Posterior vena cava (tissue), 2 donors: ENCODE measurements around the gene MAP2K5. TPM values are rescaled to one million over a fixed set of nuclear protein-coding genes. Genes with fewer than 3 reads are reported as not detected.

Experiments
- DNase-seq: peaks from one replicate; pipeline ENCODE4 v3.0.0-alpha.2; 2020; ENCODE audit warnings: low spot score
- intact Hi-C, 2 donors: fragments of 100-400 bp; cut with DNase I; formaldehyde crosslinking; loops; one replicate each; pipeline versions ENCODE4 v1.14.1 to v1.14.2; 2022 to 2023
- total RNA-seq, 2 donors: library from RNA; stranded (reverse); fragmentation: NEBNext Ultra II Directional; extraction: Animal tissue kit (Norgen Biotek cat#: 25700); gene quantifications; one replicate each; pipeline ENCODE4 v1.2.1, GENCODE V29; 2021
- donor health status: DM: yes; HTN: yes; CAD: no.
- donor health status: DM: yes; HTN: yes; CAD: no.

Gene MAP2K5
- total RNA-seq, 2 donors from 2014 or later: 13.5 to 21.7 TPM

GRCh38 chr15:67835297-67836133 lies 293.0 kb downstream of the MAP2K5 start:
- peak; percentile 84 for DNase-seq
- intact Hi-C loops: loop anchor here in 1 of 2 donors (5.0 to 10.0 kb wide), 2 partner anchors 341 to 378 kb away; no protein-coding TSS in a partner anchor

GRCh38 chr15:67836134-67836455 lies 293.6 kb downstream of the MAP2K5 start:
- intact Hi-C loops: loop anchor here in 1 of 2 donors (5.0 to 10.0 kb wide), 2 partner anchors 341 to 379 kb away; no protein-coding TSS in a partner anchor
- DNase-seq: no peak

- DNase-seq: peak; percentile 79
- intact Hi-C loops: loop anchor here in 1 of 2 donors (5.0 to 10.0 kb wide), 2 partner anchors 342 to 379 kb away; no protein-coding TSS in a partner anchor
These were observed 294.0 kb downstream of the MAP2K5 start for GRCh38 chr15:67836477-67836876.

GRCh38 chr15:67836955-67837354 lies 294.5 kb downstream of the MAP2K5 start:
- intact Hi-C loops: loop anchor here in 1 of 2 donors (5.0 to 10.0 kb wide), 2 partner anchors 342 to 380 kb away; no protein-coding TSS in a partner anchor
- no peak for DNase-seq

GRCh38 chr15:67838789-67839332 lies 296.4 kb downstream of the MAP2K5 start:
- DNase-seq: peak; percentile 87
- intact Hi-C loops: loop anchor here in 1 of 2 donors (5.0 to 10.0 kb wide), 2 partner anchors 344 to 382 kb away; no protein-coding TSS in a partner anchor

- intact Hi-C loops: loop anchor here in 1 of 2 donors (5.0 to 10.0 kb wide), 2 partner anchors 345 to 382 kb away; no protein-coding TSS in a partner anchor
- no peak for DNase-seq
These were observed 297.0 kb downstream of the MAP2K5 start for GRCh38 chr15:67839499-67839928.

- intact Hi-C loops: loop anchor here in 1 of 2 donors (5.0 to 10.0 kb wide), 2 partner anchors 345 to 383 kb away; no protein-coding TSS in a partner anchor
- DNase-seq: peak; percentile 99
These were observed 297.6 kb downstream of the MAP2K5 start, which contains the start of gene RNU6-1 for GRCh38 chr15:67839929-67840748. RNU6-1 (minus strand) TSS chr15:67840045.

GRCh38 chr15:67840749-67841512 lies 298.4 kb downstream of the MAP2K5 start:
- DNase-seq: peak; percentile 85
- intact Hi-C loops: no loop called here

- DNase-seq: no peak
- intact Hi-C loops: no loop called here
These were observed 298.9 kb downstream of the MAP2K5 start for GRCh38 chr15:67841513-67841762.

GRCh38 chr15:67843092-67843501 lies 300.6 kb downstream of the MAP2K5 start:
- intact Hi-C loops: no loop called here

GRCh38 chr15:67843571-67844387 lies 301.3 kb downstream of the MAP2K5 start:
- intact Hi-C loops: no loop called here
- peak; percentile 71 for DNase-seq

More at GRCh38 chr15:67843092-67843501, 300.6 kb downstream of the MAP2K5 start:
- DNase-seq: no peak

GRCh38 chr15:67845974-67846373 lies 303.5 kb downstream of the MAP2K5 start:
- no peak for DNase-seq
- intact Hi-C loops: no loop called here

- intact Hi-C loops: no loop called here
- no peak for DNase-seq
These were observed 307.0 kb downstream of the MAP2K5 start for GRCh38 chr15:67849538-67849937.

GRCh38 chr15:67850336-67850735 lies 307.8 kb downstream of the MAP2K5 start:
- no peak for DNase-seq
- intact Hi-C loops: no loop called here

- intact Hi-C loops: no loop called here
- DNase-seq: peak; percentile 73
These were observed 308.6 kb downstream of the MAP2K5 start for GRCh38 chr15:67850994-67851571.

- no peak for DNase-seq
- intact Hi-C loops: no loop called here
These were observed 309.9 kb downstream of the MAP2K5 start for GRCh38 chr15:67852418-67852817.

GRCh38 chr15:67853454-67853853 lies 311.0 kb downstream of the MAP2K5 start:
- no peak for DNase-seq
- intact Hi-C loops: no loop called here

- intact Hi-C loops: no loop called here
- DNase-seq: no peak
These were observed 311.9 kb downstream of the MAP2K5 start for GRCh38 chr15:67854358-67854757.
